HEK293 (cell line): ENCODE measurements around the gene CCDC186.

Source experiments
- ZBTB1 ChIP-seq: fragments of 450-650 bp; formaldehyde crosslinking; IDR thresholded peaks from 2 replicates; pipeline ENCODE4 v1.5.1; 2016; ENCODE audit warnings: missing biosample characterization, missing genetic modification characterization
- ZBTB17 ChIP-seq: fragments of 450-650 bp; formaldehyde crosslinking; IDR thresholded peaks from 2 replicates; pipeline ENCODE4 v1.5.1; 2016; ENCODE audit warnings: missing biosample characterization, missing genetic modification characterization
- ZBTB7A ChIP-seq: fragments of 450-650 bp; formaldehyde crosslinking; IDR thresholded peaks from 2 replicates; pipeline ENCODE4 v1.5.1; 2016; ENCODE audit warnings: low read depth, missing biosample characterization, missing genetic modification characterization
- ZNF157 ChIP-seq: fragments of 450-650 bp; formaldehyde crosslinking; IDR thresholded peaks from 2 replicates; pipeline ENCODE4 v1.5.1; 2016; ENCODE audit warnings: missing biosample characterization, missing genetic modification characterization
- ZNF221 ChIP-seq: fragments of 450-650 bp; formaldehyde crosslinking; IDR thresholded peaks from 2 replicates; pipeline ENCODE4 v1.5.1; 2017; ENCODE audit warnings: missing biosample characterization, missing genetic modification characterization, borderline replicate concordance
- ZNF585B ChIP-seq: fragments of 450-650 bp; formaldehyde crosslinking; IDR thresholded peaks from 2 replicates; pipeline ENCODE4 v1.5.1; 2016; ENCODE audit warnings: missing biosample characterization, missing genetic modification characterization
- TF ChIP-seq, protein P1 (sequence below): fragments of 450-650 bp; formaldehyde crosslinking; IDR thresholded peaks from 2 replicates; pipeline ENCODE4 v1.5.1; 2016; ENCODE audit warnings: missing biosample characterization, missing genetic modification characterization
- TF ChIP-seq, protein P2 (sequence below): fragments of 450-650 bp; formaldehyde crosslinking; IDR thresholded peaks from 2 replicates; pipeline ENCODE4 v1.5.0; 2017; ENCODE audit warnings: missing biosample characterization, missing genetic modification characterization, borderline replicate concordance
- TF ChIP-seq, protein P3 (sequence below): fragments of 450-650 bp; formaldehyde crosslinking; IDR thresholded peaks from 2 replicates; pipeline ENCODE4 v1.5.1; 2016; ENCODE audit warnings: missing biosample characterization, missing genetic modification characterization
- TF ChIP-seq, protein P4 (sequence below): fragments of 450-650 bp; formaldehyde crosslinking; IDR thresholded peaks from 2 replicates; pipeline ENCODE4; 2016; ENCODE audit warnings: missing biosample characterization, missing genetic modification characterization
- TF ChIP-seq, protein P5 (sequence below): fragments of 450-650 bp; formaldehyde crosslinking; IDR thresholded peaks from 2 replicates; pipeline ENCODE4 v1.5.1; 2016; ENCODE audit warnings: missing biosample characterization, missing genetic modification characterization
- TF ChIP-seq, protein P6 (sequence below): fragments of 450-650 bp; formaldehyde crosslinking; IDR thresholded peaks from 2 replicates; pipeline ENCODE4 v1.5.1; 2016; ENCODE audit warnings: missing biosample characterization, missing genetic modification characterization

DNA sequence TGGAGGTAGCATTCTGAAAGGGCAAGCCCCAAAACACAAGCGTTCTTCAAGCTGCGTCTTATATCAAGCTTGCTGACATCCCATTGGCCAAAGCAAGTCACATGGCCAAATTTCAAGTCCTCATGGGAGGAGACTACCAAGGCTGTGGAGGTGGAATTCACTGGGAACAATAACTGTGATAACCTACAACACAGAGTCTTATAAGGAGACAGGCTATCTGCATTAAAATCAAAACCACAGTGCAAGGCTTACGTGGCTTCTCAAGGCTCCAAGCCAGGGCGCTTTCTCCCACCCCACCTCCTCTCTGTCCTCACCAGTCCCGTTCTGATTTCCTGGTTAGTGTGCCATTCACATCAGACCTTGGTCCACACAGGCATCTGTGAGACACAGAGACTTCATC lies 91.0 kb downstream of the CCDC186 start:
- TF ChIP-seq, protein P1, sequence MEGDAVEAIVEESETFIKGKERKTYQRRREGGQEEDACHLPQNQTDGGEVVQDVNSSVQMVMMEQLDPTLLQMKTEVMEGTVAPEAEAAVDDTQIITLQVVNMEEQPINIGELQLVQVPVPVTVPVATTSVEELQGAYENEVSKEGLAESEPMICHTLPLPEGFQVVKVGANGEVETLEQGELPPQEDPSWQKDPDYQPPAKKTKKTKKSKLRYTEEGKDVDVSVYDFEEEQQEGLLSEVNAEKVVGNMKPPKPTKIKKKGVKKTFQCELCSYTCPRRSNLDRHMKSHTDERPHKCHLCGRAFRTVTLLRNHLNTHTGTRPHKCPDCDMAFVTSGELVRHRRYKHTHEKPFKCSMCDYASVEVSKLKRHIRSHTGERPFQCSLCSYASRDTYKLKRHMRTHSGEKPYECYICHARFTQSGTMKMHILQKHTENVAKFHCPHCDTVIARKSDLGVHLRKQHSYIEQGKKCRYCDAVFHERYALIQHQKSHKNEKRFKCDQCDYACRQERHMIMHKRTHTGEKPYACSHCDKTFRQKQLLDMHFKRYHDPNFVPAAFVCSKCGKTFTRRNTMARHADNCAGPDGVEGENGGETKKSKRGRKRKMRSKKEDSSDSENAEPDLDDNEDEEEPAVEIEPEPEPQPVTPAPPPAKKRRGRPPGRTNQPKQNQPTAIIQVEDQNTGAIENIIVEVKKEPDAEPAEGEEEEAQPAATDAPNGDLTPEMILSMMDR (tag by site-specific recombination): no peak
- TF ChIP-seq ZNF157 (tag by site-specific recombination): no peak
- no peak for TF ChIP-seq ZBTB17 (tag by site-specific recombination)
- TF ChIP-seq ZNF221 (tag by site-specific recombination): no peak
- TF ChIP-seq, protein P2, sequence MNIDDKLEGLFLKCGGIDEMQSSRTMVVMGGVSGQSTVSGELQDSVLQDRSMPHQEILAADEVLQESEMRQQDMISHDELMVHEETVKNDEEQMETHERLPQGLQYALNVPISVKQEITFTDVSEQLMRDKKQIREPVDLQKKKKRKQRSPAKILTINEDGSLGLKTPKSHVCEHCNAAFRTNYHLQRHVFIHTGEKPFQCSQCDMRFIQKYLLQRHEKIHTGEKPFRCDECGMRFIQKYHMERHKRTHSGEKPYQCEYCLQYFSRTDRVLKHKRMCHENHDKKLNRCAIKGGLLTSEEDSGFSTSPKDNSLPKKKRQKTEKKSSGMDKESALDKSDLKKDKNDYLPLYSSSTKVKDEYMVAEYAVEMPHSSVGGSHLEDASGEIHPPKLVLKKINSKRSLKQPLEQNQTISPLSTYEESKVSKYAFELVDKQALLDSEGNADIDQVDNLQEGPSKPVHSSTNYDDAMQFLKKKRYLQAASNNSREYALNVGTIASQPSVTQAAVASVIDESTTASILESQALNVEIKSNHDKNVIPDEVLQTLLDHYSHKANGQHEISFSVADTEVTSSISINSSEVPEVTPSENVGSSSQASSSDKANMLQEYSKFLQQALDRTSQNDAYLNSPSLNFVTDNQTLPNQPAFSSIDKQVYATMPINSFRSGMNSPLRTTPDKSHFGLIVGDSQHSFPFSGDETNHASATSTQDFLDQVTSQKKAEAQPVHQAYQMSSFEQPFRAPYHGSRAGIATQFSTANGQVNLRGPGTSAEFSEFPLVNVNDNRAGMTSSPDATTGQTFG (tag by site-specific recombination): no peak
- TF ChIP-seq, protein P3, sequence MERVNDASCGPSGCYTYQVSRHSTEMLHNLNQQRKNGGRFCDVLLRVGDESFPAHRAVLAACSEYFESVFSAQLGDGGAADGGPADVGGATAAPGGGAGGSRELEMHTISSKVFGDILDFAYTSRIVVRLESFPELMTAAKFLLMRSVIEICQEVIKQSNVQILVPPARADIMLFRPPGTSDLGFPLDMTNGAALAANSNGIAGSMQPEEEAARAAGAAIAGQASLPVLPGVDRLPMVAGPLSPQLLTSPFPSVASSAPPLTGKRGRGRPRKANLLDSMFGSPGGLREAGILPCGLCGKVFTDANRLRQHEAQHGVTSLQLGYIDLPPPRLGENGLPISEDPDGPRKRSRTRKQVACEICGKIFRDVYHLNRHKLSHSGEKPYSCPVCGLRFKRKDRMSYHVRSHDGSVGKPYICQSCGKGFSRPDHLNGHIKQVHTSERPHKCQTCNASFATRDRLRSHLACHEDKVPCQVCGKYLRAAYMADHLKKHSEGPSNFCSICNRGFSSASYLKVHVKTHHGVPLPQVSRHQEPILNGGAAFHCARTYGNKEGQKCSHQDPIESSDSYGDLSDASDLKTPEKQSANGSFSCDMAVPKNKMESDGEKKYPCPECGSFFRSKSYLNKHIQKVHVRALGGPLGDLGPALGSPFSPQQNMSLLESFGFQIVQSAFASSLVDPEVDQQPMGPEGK (tag by site-specific recombination): no peak
- TF ChIP-seq, protein P4, sequence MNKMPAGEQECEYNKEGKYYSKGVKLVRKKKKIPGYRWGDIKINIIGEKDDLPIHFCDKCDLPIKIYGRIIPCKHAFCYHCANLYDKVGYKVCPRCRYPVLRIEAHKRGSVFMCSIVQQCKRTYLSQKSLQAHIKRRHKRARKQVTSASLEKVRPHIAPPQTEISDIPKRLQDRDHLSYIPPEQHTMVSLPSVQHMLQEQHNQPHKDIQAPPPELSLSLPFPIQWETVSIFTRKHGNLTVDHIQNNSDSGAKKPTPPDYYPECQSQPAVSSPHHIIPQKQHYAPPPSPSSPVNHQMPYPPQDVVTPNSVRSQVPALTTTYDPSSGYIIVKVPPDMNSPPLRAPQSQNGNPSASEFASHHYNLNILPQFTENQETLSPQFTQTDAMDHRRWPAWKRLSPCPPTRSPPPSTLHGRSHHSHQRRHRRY: no peak
- TF ChIP-seq ZNF585B (tag by site-specific recombination): no peak
- no peak for TF ChIP-seq ZBTB1 (tag by site-specific recombination)
- TF ChIP-seq ZBTB7A (tag by site-specific recombination): no peak
- TF ChIP-seq, protein P5, sequence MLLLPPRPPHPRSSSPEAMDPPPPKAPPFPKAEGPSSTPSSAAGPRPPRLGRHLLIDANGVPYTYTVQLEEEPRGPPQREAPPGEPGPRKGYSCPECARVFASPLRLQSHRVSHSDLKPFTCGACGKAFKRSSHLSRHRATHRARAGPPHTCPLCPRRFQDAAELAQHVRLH: no peak
- TF ChIP-seq, protein P6, sequence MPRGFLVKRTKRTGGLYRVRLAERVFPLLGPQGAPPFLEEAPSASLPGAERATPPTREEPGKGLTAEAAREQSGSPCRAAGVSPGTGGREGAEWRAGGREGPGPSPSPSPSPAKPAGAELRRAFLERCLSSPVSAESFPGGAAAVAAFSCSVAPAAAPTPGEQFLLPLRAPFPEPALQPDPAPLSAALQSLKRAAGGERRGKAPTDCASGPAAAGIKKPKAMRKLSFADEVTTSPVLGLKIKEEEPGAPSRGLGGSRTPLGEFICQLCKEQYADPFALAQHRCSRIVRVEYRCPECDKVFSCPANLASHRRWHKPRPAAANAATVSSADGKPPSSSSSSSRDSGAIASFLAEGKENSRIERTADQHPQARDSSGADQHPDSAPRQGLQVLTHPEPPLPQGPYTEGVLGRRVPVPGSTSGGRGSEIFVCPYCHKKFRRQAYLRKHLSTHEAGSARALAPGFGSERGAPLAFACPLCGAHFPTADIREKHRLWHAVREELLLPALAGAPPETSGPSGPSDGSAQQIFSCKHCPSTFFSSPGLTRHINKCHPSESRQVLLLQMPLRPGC (tag by site-specific recombination): no peak
